Measurements from ENCODE around the gene ARL8A. TPM values are rescaled to one million over a fixed set of nuclear protein-coding genes. Genes with fewer than 3 reads are reported as not detected.
"Not testable (repeated sequence)": the region's sequence is repeated elsewhere in the genome, so short reads cannot be mapped to it uniquely, and the experiment has no call there.

Gene ARL8A
- total and polyA plus RNA-seq, 10 donors = 16.2 to 104 (median 47.6) TPM

GRCh38 chr1:202146993-202147392 is 2.5 kb upstream of the ARL8A start:
- no peaks in the 10 kb centered on the region for H3K27me3 ChIP-seq (replicated peaks in 1 of 7)
- WGBS, 5 donors = 54 to 96% (median 65%) methylated on average over 3 of the region's 3 CpGs; no CpG with 5 or more reads in 1 of the 5 donors
- H3K27ac ChIP-seq = no peak overlapping the region
- no peaks in the 10 kb centered on the region for H3K9me3 ChIP-seq
- peaks cover 0 to 56% (median 32%) of the 10 kb centered on the region in 6 donors for H3K36me3 ChIP-seq
- intact Hi-C loops (cut with DNase I; ENCODE audit: low total_unique reads) = no loop called here
- no peak overlapping the region for H3K4me3 ChIP-seq
- H3K4me1 ChIP-seq = peaks cover 19 to 48% (median 31%) of the 10 kb centered on the region in 6 donors
- TF ChIP-seq, protein P1, sequence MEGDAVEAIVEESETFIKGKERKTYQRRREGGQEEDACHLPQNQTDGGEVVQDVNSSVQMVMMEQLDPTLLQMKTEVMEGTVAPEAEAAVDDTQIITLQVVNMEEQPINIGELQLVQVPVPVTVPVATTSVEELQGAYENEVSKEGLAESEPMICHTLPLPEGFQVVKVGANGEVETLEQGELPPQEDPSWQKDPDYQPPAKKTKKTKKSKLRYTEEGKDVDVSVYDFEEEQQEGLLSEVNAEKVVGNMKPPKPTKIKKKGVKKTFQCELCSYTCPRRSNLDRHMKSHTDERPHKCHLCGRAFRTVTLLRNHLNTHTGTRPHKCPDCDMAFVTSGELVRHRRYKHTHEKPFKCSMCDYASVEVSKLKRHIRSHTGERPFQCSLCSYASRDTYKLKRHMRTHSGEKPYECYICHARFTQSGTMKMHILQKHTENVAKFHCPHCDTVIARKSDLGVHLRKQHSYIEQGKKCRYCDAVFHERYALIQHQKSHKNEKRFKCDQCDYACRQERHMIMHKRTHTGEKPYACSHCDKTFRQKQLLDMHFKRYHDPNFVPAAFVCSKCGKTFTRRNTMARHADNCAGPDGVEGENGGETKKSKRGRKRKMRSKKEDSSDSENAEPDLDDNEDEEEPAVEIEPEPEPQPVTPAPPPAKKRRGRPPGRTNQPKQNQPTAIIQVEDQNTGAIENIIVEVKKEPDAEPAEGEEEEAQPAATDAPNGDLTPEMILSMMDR (IDR thresholded peaks at IDR 0.05 in 8 of 11, conservative IDR thresholded peaks at IDR 0.05 in 3 of 11) = no peak
- TF ChIP-seq POLR2AphosphoS5 (IDR thresholded peaks at IDR 0.05) (no peak), POLR2A (IDR thresholded peaks at IDR 0.05) (no peak)
- DNase-seq = no peak

DNA sequence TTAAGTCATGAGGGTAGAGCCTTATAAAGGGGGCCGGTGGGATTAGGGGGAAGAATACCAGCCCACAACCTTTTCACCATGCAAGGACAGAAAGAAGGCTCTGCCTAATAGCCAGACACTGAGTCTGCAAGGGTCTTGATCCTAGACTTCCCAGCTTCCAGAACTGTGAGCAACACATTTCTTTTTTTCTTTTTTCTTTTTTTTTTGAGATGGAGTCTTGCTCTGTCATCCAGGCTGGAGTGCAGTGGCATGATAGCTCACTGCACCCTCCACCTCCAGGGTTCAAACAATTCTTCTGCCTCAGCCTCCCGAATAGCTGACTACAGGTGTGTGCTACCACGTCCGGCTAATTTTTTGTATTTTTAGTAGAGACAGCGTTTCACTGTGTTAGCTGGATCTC is 1.7 kb upstream of the ARL8A start:
- peaks cover 27 to 55% (median 38%) of the 10 kb centered on the region in 6 donors for H3K4me1 ChIP-seq
- no peak overlapping the region for H3K4me3 ChIP-seq
- H3K9me3 ChIP-seq = no peaks in the 10 kb centered on the region
- intact Hi-C loops (cut with DNase I; ENCODE audit: low total_unique reads) = no loop called here
- TF ChIP-seq, protein P1 (IDR thresholded peaks at IDR 0.05 in 8 of 11, conservative IDR thresholded peaks at IDR 0.05 in 3 of 11) = no peak
- TF ChIP-seq POLR2A (IDR thresholded peaks at IDR 0.05) (no peak), POLR2AphosphoS5 (IDR thresholded peaks at IDR 0.05) (no peak)
- whole genome bisulfite sequencing, 5 donors = 88 to 95% (median 90%) methylated on average over 5 of the region's 5 CpGs
- no peak for DNase-seq
- H3K27ac ChIP-seq = no peak overlapping the region
- H3K27me3 ChIP-seq (replicated peaks in 1 of 7) = no peaks in the 10 kb centered on the region
- H3K36me3 ChIP-seq = peaks cover 0 to 51% (median 26%) of the 10 kb centered on the region in 6 donors

DNA sequence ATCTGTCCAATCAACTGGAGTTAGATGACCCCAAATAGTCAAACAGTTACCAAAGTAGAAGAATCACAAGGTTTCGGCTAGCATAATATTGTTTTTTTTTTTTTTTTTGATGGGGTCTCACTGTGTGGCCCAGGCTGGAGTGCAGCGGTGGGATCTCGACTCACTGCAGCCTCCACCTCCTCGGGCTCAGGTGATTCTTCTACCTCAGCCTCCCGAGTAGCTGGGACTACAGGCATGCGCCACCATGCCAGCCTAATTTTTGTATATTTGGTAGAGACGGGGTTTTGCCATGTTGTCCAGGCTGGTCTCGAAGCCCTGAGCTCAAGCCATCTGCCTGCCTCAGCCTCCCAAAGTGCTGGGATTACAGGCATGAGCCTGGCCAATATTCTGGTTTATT is 1.2 kb upstream of the ARL8A start:
- peaks cover 29 to 61% (median 43%) of the 10 kb centered on the region in 6 donors for H3K4me1 ChIP-seq
- intact Hi-C loops (cut with DNase I; ENCODE audit: low total_unique reads); DNase-seq; H3K9me3 ChIP-seq; H3K27me3 ChIP-seq (replicated peaks in 1 of 7): not testable (repeated sequence)
- peaks cover 0 to 51% (median 21%) of the 10 kb centered on the region in 6 donors for H3K36me3 ChIP-seq
- 88 to 97% (median 92%) methylated on average over 8 of the region's 8 CpGs for WGBS, 5 donors
- H3K27ac ChIP-seq = peak overlapping the region in 2 of 8 donors; percentile 97 to 98
- peak overlapping the region in 1 of 8 donors; percentile 98 for H3K4me3 ChIP-seq

- peak overlapping the region; percentile 74 to 98 (median 94) for H3K27ac ChIP-seq
- H3K27me3 ChIP-seq (replicated peaks in 1 of 7) = no peaks in the 10 kb centered on the region
- no peak for DNase-seq
- peak overlapping the region; percentile 79 to 98 (median 92) for H3K4me3 ChIP-seq
- 2 to 4% (median 3%) methylated on average over 13 of the region's 13 CpGs for WGBS, 5 donors
- intact Hi-C loops (cut with DNase I; ENCODE audit: low total_unique reads) = no loop called here
- peaks cover 0 to 51% (median 15%) of the 10 kb centered on the region in 6 donors for H3K36me3 ChIP-seq
- no peaks in the 10 kb centered on the region for H3K9me3 ChIP-seq
- TF ChIP-seq POLR2A (IDR thresholded peaks at IDR 0.05) = no peak
- TF ChIP-seq, protein P1 (IDR thresholded peaks at IDR 0.05 in 8 of 11, conservative IDR thresholded peaks at IDR 0.05 in 3 of 11) = no peak
- TF ChIP-seq POLR2AphosphoS5 (IDR thresholded peaks at IDR 0.05) = no peak
- H3K4me1 ChIP-seq = peaks cover 29 to 66% (median 48%) of the 10 kb centered on the region in 6 donors
Measured at GRCh38 chr1:202145068-202145743, 669 bp upstream of the ARL8A start.
